B cell (primary cell): Measurements from ENCODE around the gene GPR89B.
"Not testable (repeated sequence)": the region's sequence is repeated elsewhere in the genome, so short reads cannot be mapped to it uniquely, and the experiment has no call there.

Experiments
- EZH2 ChIP-seq: IDR thresholded peaks from 2 replicates; pipeline ENCODE4 v1.6.1; 2012; ENCODE audit warnings: borderline replicate concordance, low read depth, mild to moderate bottlenecking, moderate library complexity, low read length; ENCODE audit not compliant: insufficient read depth, poor library complexity, severe bottlenecking
- TF ChIP-seq, protein P1 (sequence below): fragments of 200-600 bp; IDR thresholded peaks from one replicate; pipeline ENCODE4 v1.8.0; 2022; ENCODE audit warnings: antibody characterized with exemption, mild to moderate bottlenecking

DNA sequence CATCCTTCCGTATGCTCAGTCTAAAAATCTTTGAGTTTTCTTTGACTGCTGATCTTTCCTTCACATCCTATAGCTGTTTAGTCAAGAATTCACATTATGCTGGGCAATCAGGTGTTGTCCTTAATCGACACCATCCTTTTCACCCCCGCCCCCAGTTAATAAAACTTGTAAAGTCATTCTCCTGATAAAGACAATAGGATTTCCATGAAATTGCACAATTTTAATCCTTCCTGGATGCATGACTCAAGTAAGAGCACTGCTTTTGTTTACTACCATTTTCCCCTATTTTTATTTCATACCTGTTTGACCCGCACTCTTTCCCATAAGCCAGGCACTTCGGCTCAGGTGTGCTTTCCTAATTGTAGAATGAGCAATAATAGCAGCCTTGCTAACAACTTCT is 96.7 kb downstream of the GPR89B start:
- TF ChIP-seq, protein P1, sequence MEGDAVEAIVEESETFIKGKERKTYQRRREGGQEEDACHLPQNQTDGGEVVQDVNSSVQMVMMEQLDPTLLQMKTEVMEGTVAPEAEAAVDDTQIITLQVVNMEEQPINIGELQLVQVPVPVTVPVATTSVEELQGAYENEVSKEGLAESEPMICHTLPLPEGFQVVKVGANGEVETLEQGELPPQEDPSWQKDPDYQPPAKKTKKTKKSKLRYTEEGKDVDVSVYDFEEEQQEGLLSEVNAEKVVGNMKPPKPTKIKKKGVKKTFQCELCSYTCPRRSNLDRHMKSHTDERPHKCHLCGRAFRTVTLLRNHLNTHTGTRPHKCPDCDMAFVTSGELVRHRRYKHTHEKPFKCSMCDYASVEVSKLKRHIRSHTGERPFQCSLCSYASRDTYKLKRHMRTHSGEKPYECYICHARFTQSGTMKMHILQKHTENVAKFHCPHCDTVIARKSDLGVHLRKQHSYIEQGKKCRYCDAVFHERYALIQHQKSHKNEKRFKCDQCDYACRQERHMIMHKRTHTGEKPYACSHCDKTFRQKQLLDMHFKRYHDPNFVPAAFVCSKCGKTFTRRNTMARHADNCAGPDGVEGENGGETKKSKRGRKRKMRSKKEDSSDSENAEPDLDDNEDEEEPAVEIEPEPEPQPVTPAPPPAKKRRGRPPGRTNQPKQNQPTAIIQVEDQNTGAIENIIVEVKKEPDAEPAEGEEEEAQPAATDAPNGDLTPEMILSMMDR: not testable (repeated sequence)
- not testable (repeated sequence) for TF ChIP-seq EZH2
